Stimulated activated naive CD8-positive, alpha-beta T cell treated with anti-CD3 and anti-CD28 coated beads, Interleukin-15, Interleukin-2, amounts not matched to agents 100 U/mL and 50 U/mL, for 24 hours (primary cell): ENCODE results near the gene SESN2.

Experiments used
- ATAC-seq: fragments of 150-1000 bp; cut with Tn5 transposase; one replicate; pipeline ENCODE4 v1.10.0; 2021
- DNase-seq: peaks from one replicate; pipeline ENCODE4 v3.0.0; 2021

Gene SESN2, protein sequence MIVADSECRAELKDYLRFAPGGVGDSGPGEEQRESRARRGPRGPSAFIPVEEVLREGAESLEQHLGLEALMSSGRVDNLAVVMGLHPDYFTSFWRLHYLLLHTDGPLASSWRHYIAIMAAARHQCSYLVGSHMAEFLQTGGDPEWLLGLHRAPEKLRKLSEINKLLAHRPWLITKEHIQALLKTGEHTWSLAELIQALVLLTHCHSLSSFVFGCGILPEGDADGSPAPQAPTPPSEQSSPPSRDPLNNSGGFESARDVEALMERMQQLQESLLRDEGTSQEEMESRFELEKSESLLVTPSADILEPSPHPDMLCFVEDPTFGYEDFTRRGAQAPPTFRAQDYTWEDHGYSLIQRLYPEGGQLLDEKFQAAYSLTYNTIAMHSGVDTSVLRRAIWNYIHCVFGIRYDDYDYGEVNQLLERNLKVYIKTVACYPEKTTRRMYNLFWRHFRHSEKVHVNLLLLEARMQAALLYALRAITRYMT

DNA sequence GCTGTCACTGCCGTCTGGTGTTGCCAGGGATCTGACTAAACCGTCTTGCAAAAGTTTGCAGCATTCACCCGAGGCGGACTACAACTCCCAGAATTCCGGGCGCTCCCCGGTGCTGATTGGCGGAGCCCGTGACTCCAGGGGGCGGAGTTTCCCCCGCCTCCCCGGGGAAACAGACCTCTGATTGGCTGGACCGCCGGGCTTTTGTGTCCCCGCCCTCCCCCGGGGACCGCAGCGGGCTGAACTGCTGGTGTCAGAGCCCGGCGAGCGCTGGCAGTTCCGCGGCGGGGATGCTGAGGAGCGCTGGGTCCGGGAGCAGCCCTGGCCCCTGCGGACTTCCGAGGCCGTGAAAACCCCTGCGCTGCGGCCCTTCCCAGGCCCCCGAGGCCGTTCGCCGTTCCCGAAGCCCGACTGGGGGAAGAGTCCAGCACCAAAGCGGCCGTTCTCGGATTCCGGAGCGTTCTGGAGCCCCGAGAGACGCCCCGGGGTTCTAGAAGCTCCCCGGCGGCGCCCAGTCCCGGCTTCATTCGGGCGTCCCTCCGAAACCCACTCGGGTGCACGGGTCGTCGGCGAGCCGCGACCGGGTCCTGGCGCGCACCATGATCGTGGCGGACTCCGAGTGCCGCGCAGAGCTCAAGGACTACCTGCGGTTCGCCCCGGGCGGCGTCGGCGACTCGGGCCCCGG is at the start of gene SESN2:
Gene SESN2 (plus strand): TSS at position 267 of the 682 bp plus-strand sequence. CDS start 330 bp downstream, at position 597.
- DNase-seq (peak; percentile 99), ATAC-seq (peak; percentile 97)

DNA sequence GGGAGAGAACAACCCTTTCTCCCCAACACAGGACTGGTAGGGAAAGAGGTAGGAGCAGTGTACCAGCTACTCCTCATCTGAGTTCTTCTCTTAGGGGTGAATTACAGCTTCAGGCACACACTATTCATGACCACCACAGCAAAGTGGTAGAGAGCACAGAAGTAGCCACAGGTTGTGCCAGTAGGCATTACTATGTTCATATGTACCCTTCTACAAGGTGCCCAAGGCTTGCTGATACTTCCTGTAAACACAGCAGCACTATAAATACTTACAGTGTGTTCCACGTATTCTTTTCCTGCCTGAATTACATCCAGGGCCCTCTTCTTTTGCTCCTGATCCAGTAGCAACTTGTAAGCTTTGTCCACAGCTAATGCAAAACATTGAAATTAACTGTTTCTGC is 49.6 kb upstream of the SESN2 start:
- DNase-seq (no peak), ATAC-seq (no peak)

DNA sequence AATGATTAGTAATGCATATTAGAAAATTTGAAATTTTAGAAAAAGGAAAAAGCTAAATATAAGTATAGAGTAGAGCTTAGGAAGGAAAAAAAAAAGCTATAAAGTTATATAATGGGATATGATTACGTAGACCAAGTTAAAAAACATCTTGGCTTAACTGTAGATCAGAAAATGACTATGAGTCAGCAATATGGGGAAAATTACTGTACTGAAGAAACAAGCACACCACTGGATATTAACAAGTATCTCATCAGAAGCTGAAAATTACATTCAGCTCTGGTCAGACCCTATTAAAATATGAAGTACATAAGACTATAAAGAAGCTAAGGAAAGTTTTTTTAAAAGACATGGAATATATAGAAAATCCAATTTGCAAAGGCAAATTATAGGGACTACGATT is 46.0 kb upstream of the SESN2 start:
- DNase-seq: no peak
- ATAC-seq: no peak

DNA sequence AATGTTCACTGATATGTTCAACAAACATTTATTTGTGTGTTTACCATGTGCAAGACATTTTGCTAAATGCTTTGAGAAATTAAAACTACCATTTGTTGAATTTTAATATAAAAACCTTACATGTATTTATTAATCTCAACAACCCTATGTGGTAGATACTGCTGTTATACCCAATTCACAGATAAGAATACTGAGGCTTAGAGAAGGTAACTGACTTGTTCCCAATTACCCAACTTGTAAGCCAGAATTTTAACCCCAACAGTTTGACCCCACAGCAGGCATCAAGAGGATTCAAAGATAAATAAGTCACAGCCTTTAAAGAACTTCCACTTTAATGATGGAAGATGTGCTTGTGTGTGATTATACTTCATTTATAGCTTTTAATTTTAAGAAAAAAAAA is 30.2 kb upstream of the SESN2 start:
- ATAC-seq (no peak), DNase-seq (no peak)

DNA sequence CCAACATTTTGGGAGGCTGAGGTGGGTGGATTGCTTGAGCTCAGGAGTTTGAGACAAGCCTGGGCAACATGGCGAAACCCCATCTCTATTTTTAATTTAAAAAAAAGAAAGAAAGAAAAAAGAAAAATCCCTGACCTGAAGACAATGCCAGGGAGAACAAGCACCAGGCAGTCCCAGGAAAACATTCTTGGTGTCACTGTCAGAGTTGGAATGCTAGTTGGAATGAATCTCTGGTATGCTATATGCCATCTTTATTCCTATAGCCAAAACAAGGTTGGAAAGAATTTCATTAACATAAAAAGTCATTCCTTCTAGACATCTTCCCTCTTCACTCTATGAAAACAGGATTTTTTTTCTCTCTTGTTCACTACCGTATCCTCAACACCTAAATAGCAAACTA is 29.3 kb upstream of the SESN2 start:
- no peak for ATAC-seq
- DNase-seq: no peak

DNA sequence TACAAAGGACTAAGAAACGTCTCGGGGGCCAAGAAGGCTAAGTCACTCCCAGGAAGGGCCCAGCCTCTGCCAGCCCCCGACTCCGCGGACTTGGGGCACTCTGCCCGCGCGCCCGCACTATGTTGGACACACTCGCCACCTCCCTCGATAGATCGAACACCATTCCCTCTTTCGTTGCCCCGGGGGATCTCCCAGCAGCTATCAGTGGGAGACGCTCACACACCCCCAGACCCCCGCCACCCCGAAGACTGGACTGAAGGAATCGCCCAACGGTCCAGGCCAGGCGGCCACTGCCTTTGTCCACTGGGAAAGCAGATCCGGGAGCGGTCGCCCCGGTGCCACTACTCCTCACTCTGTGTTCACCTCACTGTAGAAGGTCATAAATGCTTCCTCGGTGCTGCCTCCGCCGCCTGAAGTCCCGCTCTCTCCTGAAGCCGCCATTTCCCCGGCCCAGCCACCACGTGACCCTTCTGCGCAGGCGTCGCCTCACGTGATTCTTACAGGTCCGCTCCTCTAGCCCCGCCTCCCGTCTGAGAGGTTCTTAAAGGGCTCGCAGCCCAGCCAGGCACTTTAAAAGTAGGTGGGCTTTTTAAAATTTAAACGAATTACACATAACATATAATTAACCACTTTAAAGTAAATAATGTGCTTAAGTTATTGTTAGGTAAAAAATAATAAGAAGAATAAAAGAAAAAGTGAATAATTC is 26.6 kb upstream of the SESN2 start, which contains the start of gene DNAJC8:
Gene DNAJC8 (minus strand): TSS at position 472 of the 706 bp plus-strand sequence. CDS start 31 bp downstream, at position 441.
- DNase-seq (peak; percentile 97), ATAC-seq (peak; percentile 66)

DNA sequence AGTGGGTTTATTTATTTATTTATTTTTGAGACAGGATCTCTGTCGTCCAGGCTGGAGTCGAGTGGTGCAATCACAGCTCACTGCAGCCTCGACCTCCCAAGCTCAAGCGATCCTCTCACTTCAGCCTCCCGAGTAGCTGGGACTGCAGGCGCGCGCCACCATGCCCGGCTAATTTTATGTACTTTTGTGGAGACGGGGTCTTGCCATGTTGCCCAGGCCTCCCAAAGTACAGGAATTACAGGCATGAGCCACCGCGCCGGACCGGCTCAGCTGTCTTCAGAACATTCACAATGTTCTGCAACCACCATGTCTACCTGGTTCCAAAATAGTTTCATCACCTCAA is 26.1 kb upstream of the SESN2 start:
- ATAC-seq: no peak

DNA sequence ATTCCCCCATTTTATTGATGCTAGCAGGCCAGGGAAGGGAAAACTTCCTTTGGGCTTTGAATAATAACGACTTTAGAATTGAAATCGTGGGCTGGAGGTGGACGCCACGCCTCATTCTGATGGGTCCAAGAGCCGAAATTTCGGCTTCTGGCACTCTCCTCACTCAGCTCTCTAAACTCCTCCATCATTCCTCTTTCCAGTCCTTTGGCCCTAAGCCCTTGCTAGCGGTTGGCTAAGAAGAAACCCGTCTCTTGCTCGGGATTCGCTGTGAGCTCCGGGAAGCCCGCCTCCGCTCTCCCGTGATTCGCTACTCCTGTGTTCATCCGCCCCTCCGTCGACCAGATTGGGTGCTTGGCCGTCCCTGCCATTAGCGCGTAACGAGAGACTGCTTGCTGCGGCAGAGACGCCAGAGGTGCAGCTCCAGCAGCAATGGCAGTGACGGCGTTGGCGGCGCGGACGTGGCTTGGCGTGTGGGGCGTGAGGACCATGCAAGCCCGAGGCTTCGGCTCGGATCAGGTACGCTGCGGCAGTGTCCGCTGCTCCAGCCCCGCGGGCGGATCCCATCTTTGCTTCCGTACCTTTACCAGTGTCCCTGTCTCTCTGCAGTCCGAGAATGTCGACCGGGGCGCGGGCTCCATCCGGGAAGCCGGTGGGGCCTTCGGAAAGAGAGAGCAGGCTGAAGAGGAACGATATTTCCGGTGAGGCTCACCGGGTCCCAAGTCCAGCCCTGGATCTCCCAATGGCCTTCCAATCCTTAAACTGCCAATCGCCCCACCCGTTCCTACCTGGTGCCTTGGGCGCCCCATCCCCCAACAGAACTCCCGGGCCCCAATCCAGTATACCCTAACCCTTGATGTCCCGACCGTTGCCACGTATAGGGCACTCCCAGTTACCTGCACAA is 23.3 kb upstream of the SESN2 start, which contains the start of gene ATP5IF1:
Gene ATP5IF1 (plus strand): TSS at position 370 of the 901 bp plus-strand sequence. CDS start 60 bp downstream, at position 430.
- ATAC-seq: peak; percentile 97
- DNase-seq: peak; percentile 94

More for the DNA sequence above, 26.1 kb upstream of the SESN2 start:
- DNase-seq: no peak

DNA sequence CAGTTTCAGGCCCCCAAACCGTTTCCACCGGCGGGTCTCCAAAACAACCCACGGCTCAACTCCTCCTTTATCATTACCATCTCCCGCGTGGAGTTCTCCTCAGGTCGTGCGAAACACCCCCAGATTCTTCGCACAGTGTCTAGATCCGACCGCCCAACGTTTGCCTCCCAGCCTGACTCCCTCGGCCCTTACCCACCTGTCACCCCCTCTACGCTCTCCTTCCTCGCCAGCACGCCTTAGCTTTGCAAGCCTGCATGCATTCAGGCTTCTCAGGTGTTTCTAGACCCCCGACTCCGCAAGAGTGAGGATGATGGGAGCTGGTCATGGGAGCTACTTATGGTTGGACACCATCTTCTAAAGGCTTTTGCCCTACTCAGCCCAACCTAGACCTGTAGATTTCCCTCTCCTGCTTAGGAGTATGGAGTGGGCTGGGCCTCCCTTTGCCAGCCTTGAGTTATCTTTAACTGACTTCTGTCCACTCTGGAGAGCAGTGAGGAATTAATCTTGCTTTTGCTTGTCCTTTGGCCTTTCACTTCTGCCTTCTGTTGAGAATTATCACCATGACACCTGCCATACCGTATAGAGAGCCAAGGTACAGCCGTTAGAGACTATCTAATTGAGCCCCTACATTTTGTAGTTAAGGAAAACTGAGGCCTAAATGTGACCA is 22.5 kb upstream of the SESN2 start:
- ATAC-seq (no peak), DNase-seq (no peak)

DNA sequence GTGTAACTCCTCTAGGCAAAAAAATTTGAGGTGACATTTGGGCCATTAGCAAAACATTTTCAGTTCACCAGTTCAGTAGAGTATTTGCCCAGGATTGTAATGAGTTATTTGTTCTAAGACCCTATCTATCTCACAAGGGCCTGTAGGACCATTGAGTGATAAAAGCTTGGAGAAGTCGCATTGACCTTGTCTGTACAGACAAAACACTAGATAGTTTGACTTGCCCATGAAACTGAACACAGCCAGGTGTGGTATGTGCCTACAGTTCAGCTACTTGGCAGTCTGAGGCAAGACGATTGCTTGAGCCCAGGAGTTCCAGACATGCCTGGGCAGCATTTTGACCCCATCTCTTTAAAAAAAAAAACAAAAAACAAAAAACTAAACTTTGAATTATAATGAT is 20.3 kb upstream of the SESN2 start:
- DNase-seq: no peak
- no peak for ATAC-seq

DNA sequence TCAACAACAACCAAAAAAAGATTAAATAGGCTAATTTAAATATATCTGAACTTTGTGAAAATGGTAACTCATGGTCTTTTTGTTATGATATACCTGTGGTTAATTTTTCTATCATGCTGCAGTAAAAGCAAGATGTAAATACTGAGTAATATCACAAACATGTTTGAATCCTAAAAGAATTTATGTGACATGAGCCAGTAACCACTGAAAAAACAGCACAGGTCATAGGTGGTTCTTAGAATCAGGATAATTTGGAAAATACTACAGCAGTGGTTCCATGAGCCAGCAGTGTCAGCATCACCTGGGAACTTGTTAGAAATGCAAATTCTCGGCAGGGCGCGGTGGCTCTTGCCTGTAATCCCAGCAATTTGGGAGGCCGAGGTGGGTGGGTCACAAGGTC is 19.3 kb upstream of the SESN2 start:
- DNase-seq: no peak
- no peak for ATAC-seq

DNA sequence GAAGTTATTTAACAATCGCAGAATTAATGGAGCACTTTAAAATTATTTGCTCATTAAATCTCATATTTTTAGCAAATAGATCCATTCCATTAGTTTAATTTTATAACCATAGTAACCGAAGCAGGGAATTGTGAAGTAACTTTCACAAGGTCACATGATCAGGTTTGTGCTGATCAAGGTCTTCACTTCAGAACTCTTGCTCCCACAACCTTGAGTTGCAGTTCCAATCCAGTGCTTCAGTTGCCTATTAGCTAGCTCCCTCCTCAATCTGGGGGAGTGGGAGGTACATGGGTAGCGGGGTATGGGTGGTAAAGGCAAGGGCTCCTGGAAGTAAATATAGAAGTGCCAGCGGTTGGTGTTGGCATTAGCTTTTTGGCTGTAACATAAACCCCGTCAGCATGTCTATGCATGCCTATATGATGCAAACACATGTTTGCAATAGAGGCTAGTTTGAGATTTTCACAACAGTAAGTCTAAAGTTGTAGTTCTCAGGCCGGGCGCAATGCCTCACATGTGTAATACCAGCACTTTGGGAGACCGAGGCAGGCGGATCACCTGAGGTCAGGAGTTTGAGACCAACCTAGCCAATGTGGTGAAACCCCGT is 17.6 kb upstream of the SESN2 start:
- DNase-seq (no peak), ATAC-seq (no peak)

DNA sequence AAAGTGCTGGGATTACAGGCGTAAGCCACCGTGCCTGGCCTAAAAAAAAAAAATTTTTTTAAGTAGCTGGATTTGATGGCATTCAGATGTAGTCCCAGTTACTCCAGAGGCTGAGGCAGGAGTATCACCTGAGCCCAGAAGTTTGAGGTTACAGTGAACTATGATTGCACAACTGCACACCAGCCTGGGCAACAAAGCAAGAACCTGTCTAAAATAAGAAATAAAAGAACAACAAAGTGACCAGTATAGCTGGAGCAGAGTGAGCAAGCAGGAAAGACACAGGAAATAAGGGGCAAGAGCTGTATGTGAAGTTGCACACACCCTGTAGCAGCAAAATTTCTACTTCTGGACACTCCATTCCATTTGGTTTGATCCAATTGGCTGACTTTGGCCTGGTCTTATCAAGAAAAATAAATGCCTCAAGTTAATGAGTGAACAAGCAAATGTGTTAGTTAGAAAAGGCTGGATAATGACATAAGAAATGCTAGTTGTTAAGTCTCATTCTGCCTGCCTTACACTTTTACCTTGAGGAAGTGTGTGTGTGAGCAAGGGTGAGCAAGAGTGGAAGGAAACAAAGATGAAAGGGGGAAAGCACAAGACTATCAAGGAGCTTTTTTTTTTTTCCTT is 15.5 kb upstream of the SESN2 start:
- no peak for ATAC-seq

DNA sequence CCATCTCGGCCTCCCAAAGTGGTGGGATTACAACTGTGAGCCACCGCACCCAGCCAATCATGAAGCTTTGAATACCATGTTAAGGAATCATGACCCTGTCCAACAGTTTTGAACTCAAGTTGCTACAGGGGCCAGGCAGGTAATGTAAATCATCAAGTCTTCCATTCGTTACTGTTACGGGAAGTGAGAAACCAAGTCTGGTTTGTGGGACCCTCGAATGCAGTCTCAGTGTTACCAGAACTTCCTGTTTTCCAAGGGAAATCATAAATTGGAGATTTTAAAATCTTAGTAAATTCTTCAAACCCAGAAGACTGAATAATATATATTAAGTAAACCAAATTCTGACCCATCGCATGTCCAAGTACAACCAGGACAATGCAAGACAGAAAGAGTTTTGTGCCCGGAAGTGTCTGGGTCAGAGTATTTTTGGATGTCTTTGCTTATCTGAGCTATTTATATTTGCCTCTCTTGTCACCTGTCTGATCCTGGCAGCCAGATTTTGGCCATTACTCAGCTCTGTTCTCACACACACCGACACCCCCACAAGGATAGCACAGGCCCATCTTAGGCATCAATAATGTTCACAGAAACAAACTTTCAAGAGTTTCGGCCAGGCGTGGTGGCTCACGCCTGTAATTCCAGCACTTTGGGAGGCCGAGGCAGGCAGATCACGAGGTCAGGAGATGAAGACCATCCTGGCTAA is 14.6 kb upstream of the SESN2 start:
- DNase-seq: no peak

More for the DNA sequence above, 15.5 kb upstream of the SESN2 start:
- no peak for DNase-seq

DNA sequence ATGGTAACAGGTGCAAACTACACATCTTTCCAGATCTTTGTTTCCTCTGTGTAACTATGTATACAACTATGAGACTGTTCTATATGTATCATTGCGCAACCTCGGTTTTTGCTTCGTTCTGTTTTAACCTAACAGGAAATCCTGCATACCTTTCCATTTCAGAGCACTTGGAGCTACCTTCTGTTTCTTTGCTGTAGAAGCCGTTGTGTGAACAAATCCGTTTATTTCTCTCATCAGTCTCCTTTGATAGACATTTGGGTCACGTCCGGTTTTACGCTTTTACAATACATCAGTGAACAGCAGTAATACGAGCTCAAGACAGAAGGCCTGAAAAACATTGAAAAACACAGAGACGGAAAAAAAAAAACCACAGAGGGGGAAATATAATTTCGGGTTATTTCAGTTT is 12.9 kb upstream of the SESN2 start:
- ATAC-seq (no peak), DNase-seq (no peak)

More for the DNA sequence above, 14.6 kb upstream of the SESN2 start:
- ATAC-seq: no peak

DNA sequence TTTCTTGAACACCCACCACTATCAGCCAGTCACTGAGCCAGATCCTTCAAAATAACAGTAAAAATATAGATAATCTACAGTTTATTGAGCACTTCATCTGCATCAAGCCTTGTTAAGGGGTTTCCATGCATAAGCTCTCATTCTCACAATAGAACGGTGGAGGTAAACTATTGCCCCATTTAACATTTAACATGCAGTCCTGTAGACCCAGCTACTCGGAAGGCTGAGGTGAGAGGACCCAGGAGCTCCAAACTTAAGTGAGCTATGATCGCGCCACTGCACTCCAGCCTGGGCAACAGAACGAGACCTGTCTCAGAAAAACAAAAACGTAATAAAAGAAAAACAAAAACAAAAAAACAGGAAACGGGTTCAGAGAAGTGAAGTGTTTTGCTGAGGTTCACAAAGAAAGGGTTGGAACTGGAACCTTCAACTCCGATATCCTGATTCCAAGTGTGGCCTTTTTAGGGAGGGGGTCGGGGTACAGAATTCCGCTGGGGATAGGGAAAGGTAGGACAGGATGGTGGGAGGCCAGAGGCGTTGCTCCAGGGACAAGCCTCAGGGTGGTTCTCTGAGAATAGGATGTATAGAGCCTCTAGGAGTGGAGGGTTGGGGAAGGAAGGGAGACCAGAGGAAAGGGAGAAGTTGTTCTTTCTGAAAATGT is 11.6 kb upstream of the SESN2 start:
- no peak for ATAC-seq

DNA sequence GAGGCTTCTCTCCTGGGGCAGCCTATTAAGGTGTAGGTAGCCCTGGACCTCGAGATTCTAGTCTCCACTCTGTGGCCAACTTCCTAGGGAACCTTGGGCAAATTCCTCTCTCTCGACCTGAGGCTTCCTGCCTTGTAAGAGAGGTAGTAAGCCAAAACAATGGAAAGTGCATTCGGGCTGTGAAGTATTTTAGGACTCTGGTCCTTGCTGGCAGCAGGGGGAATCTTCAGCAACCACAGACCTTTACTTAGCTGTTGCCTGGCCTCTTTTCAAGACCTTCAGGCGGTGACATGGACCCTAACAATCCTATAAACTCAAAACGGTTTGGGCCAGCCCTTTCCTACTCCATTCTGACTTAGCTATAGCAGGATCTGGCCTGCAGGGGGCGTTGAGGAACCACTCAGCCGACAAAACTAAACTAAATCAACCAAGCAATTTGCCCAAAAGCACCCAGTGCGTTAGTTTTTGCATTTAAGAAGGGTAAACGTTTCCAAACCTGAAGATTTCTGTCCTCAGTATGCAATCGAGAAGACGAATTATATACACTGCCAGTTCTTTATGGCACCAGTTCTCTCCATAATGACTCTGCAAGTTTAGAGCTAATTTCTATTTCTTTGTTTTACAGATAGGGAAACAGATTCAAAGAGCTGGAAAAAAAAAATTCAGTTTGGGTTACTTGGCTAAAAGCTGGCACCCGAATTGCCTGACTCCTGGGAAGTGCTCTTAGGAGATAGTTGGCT is 10.9 kb upstream of the SESN2 start:
- DNase-seq (peak; percentile 87), ATAC-seq (peak; percentile 20)

More for the DNA sequence above, 11.6 kb upstream of the SESN2 start:
- DNase-seq: no peak
